ENCODE data around the gene GTPBP4. TPM values are rescaled to one million over a fixed set of nuclear protein-coding genes. Genes with fewer than 3 reads are reported as not detected.

Gene GTPBP4
- total RNA-seq, 4 donors from 2014 or later = 28.9 to 104 (median 40.0) TPM

DNA sequence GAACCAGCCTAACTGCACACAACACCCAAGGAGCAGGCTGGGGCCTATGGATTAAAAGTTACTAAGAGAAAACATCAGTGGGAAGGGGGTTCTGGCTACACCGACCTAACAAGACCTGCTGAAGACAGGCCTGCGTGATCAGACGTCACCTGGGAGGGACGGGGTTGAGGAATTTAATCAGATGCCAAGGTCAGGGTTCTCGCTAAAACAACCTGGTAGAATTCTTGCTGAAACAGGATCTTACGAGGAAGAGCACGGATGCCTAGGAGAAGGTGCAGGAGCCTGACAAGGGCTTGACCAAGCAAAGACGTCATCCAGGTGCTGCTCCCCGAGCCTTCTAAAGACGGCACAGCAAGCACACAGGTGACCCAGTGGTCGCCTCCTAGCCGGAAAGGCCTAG lies 35.9 kb downstream of the GTPBP4 start:
- ATAC-seq (ENCODE audit: low FRiP score) = no peak
- DNase-seq (ENCODE audit: low spot score) = no peak
- TF ChIP-seq, protein P1, sequence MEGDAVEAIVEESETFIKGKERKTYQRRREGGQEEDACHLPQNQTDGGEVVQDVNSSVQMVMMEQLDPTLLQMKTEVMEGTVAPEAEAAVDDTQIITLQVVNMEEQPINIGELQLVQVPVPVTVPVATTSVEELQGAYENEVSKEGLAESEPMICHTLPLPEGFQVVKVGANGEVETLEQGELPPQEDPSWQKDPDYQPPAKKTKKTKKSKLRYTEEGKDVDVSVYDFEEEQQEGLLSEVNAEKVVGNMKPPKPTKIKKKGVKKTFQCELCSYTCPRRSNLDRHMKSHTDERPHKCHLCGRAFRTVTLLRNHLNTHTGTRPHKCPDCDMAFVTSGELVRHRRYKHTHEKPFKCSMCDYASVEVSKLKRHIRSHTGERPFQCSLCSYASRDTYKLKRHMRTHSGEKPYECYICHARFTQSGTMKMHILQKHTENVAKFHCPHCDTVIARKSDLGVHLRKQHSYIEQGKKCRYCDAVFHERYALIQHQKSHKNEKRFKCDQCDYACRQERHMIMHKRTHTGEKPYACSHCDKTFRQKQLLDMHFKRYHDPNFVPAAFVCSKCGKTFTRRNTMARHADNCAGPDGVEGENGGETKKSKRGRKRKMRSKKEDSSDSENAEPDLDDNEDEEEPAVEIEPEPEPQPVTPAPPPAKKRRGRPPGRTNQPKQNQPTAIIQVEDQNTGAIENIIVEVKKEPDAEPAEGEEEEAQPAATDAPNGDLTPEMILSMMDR (IDR thresholded peaks at IDR 0.05) = no peak

DNA sequence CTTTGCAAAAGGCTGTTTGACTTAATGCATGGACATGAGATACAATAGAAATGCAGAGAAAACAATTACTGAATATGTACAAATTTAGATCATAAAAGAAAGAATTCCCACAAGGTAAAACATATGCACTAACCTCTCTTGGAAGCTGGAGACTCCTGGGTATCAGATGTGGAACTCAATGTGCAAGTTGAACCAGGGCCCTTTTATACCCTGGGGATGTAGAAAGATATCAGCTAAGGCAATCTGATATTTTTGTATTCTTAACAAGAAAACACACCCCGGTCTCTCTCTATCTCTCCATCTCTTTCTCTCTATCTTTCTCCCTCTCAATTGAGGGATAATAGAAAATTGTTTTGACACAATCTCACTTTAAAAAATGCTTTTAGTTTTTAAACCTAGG lies 37.4 kb downstream of the GTPBP4 start, which contains the start of gene IDI2:
TSS of gene IDI2 (minus strand) at position 177 of the 400 bp plus-strand sequence. CDS start 1,136 bp downstream, outside the sequence.
- TF ChIP-seq, protein P1 (IDR thresholded peaks at IDR 0.05) = no peak
- ATAC-seq (ENCODE audit: low FRiP score) (no peak), DNase-seq (ENCODE audit: low spot score) (no peak)

DNA sequence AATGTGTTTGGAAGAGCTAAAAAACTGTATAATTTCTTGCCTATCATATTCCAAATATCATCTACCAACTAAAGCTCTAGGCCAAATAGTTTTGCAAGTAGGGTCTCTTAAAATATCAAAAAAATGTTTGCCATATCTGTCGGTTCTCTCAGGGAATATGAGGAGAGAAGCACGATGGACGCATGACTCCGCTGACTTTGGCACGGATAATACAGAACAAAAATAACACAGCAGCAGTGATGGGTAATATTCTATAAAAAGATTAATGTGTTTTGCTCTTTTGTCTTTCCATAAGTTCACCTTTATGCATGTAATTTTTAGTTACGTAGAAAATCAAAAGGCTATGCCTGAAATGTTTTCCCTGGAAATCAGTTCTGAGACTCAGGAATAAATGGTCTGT lies 38.3 kb downstream of the GTPBP4 start:
- TF ChIP-seq, protein P1 (IDR thresholded peaks at IDR 0.05) = no peak
- no peak for DNase-seq (ENCODE audit: low spot score)
- no peak for ATAC-seq (ENCODE audit: low FRiP score)

DNA sequence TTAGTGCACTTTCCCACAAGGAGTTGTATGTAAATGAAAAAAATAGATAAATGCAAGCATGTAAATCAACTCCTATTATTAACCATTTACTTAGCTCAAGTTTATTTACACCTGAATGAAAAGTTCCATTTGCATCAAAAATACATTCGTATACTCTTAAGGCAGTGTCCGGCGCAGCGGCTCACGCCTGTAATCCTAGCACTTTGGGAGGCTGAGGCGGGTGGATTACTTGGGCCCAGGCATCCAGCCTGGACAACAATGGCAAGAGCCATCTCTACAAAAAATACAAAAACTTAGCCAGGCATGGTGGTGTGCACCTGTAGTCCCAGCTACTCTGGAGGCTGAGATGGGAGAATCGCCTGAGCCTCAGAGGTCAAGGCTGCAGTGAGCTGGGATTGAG lies 41.6 kb downstream of the GTPBP4 start:
- DNase-seq (ENCODE audit: low spot score) = no peak
- TF ChIP-seq, protein P1 (IDR thresholded peaks at IDR 0.05) = no peak
- ATAC-seq (ENCODE audit: low FRiP score) = no peak

DNA sequence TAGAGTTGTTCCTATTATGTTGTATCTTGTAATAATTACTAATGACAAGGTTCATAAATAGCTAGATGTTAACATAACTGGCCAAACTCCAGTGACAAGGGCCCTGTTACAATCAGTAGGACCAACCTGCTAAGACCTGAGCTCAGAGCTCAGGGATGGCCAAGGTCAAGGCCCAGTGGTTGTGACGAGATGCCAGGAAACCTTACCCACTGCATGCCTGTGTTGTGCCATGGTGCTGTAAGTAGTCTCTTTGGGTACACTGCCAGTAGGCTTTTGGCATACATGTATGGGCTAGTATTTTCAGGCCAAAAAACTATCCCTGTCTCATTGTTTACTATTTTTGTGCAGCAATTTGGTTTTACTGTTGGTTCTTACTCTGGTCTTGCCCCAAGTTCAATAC lies 45.4 kb downstream of the GTPBP4 start:
- ATAC-seq (ENCODE audit: low FRiP score) (no peak), DNase-seq (ENCODE audit: low spot score) (no peak)
- TF ChIP-seq, protein P1 (IDR thresholded peaks at IDR 0.05) = no peak

DNA sequence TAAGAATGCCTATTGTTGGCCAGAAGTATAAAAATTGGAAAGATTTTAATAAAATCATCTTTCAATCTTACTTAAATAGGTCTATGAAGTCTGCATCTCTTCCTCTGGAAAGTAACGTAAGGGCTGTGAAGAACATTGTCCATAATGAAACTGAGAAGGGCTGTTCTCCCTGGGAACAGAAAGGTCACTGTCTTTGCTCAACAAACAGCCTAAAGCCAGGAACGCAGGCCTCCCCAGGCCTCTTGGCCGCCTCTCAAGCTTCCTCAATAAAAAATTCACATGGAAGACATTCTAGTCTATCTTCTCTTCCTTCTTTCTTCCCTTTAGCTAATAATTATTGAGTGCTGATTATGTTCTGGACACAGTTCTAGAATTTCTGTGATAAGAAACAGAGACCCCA lies 46.5 kb downstream of the GTPBP4 start:
- TF ChIP-seq, protein P1 (IDR thresholded peaks at IDR 0.05) = no peak
- ATAC-seq (ENCODE audit: low FRiP score) = no peak

DNA sequence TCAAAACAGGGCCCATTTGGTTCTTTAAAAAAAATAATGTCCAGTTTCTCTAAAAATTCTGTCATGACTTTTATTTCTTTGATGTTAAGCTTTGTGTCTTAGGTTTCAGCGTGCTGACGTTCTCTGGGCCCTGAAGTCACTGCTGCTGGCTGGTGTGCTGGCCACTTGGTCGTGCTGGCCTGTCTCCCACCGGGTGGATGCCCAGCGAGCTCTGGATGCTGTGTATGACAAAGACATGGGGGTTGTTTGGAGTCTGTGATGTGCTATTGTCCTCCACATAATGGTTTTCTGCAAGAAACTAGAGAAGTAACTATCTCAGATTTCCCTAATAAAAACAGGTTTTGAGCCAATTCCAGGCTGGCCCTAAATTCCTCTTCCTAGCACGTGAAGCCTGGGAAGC lies 47.0 kb downstream of the GTPBP4 start:
- no peak for DNase-seq (ENCODE audit: low spot score)
- ATAC-seq (ENCODE audit: low FRiP score) = no peak
- TF ChIP-seq, protein P1 (IDR thresholded peaks at IDR 0.05) = no peak

More for the DNA sequence above, 46.5 kb downstream of the GTPBP4 start:
- no peak for DNase-seq (ENCODE audit: low spot score)
